K562 (cell line): ENCODE data around the gene SLC16A10. TPM values are rescaled to one million over a fixed set of nuclear protein-coding genes. Genes with fewer than 3 reads are reported as not detected.

Source experiments
- ATAC-seq: fragments of 200-7000 bp; cut with Tn5 transposase; 3 replicates; pipeline ENCODE4 v1.9.1; 2020; ENCODE audit warnings: moderate library complexity
- BruUV-seq: library from RNA; stranded (reverse); fragments of 400-500 nt; replicated peaks from 2 replicates; lab custom pipeline; 2021; lab: Mats Ljungman, UMichigan
- CTCF ChIA-PET: fragments of 300-600 bp; formaldehyde crosslinking; extraction: SDS; loops from one replicate; lab custom pipeline; 2021; ENCODE audit warnings: low intra/inter-chr PET ratio; lab: Yijun Ruan, JAX
- POLR2A ChIA-PET: fragments of 300-600, 350-650 bp; sonication (Branson Sonifier 250); formaldehyde crosslinking; extraction: SDS; loops from one replicate; lab custom pipeline; 2021; ENCODE audit warnings: antibody characterized with exemption, inconsistent platforms; lab: Yijun Ruan, JAX
- DNase-seq, 4 experiments: peaks; one replicate each; pipeline versions ENCODE4 v3.0.0 to v3.0.0-alpha.2; 2011 to 2018; ENCODE audit warnings: low spot score in 3 of 4, mixed read lengths in 3 of 4; ENCODE audit errors: extremely low read depth in 1 of 4
- FAIRE-seq: peaks from 2 replicates; lab custom pipeline; 2011; peaks lifted over from hg19 to GRCh38; lab: Jason Lieb, UNC
- H2AFZ ChIP-seq: 2 replicates; pipeline ENCODE4 v1.6.0; 2011; ENCODE audit warnings: low read depth, low read length, control low read depth, inconsistent platforms
- H3K27ac ChIP-seq: fragments of 200-600 bp; 3 replicates; pipeline ENCODE4 v1.8.0; 2011; ENCODE audit warnings: low read depth, mild to moderate bottlenecking, control low read depth, inconsistent platforms, low read length, moderate library complexity, mixed read lengths; ENCODE audit errors: extremely low read depth
- H3K27me3 ChIP-seq, 2 experiments: fragments of 300-600 bp in 1 of 2; 2 replicates in 1 of 2; 3 replicates in 1 of 2; pipeline versions ENCODE4 v1.6.0 to v1.8.0; 2011; ENCODE audit warnings: inconsistent platforms in 2 of 2, low read length in 2 of 2, mild to moderate bottlenecking in 1 of 2, mixed read lengths in 1 of 2, moderate library complexity in 1 of 2; ENCODE audit not compliant: control insufficient read depth in 2 of 2, insufficient read depth in 2 of 2
- H3K36me3 ChIP-seq: fragments of 300-600 bp; 3 replicates; pipeline ENCODE4 v1.8.0; 2011; ENCODE audit warnings: mild to moderate bottlenecking, low read length, inconsistent platforms; ENCODE audit not compliant: control insufficient read depth, insufficient read depth
- H3K4me1 ChIP-seq, 2 experiments: fragments of 200-600 bp in 1 of 2; replicated peaks in 1 of 2; 2 replicates in 1 of 2; 3 replicates in 1 of 2; pipeline versions ENCODE4 v1.5.1 to v1.8.0; 2011; ENCODE audit warnings: inconsistent platforms in 2 of 2, low read length in 2 of 2, mild to moderate bottlenecking in 1 of 2, mixed read lengths in 1 of 2, moderate library complexity in 1 of 2; ENCODE audit not compliant: control insufficient read depth in 2 of 2, insufficient read depth in 2 of 2
- H3K4me2 ChIP-seq: 2 replicates; pipeline ENCODE4 v1.6.1; 2011; ENCODE audit warnings: low read length, control low read depth, inconsistent platforms, mixed read lengths; ENCODE audit not compliant: insufficient read depth
- H3K4me3 ChIP-seq: fragments of 200-600 bp; sonication (generic), shearing (Covaris generic); 2 replicates; pipeline ENCODE4 v1.5.1; 2016; ENCODE audit warnings: control low read depth, inconsistent platforms
- H3K79me2 ChIP-seq: fragments of 200-600 bp; 3 replicates; pipeline ENCODE4 v1.8.0; 2011; ENCODE audit warnings: low read length, inconsistent platforms; ENCODE audit not compliant: control insufficient read depth, insufficient read depth
- H3K9ac ChIP-seq, 2 experiments: 2 replicates each; pipeline versions ENCODE4 v1.6.0 to v1.6.1; 2011; ENCODE audit warnings: low read depth in 2 of 2, low read length in 2 of 2, control low read depth in 1 of 2, inconsistent platforms in 1 of 2, mild to moderate bottlenecking in 1 of 2, mixed read lengths in 1 of 2; ENCODE audit not compliant: insufficient read depth in 1 of 2
- H3K9me1 ChIP-seq: one replicate; pipeline ENCODE4 v1.6.0; 2011; ENCODE audit warnings: inconsistent platforms, mild to moderate bottlenecking, low read length, moderate library complexity; ENCODE audit not compliant: control insufficient read depth, insufficient read depth
- H3K9me3 ChIP-seq: replicated peaks from 2 replicates; pipeline ENCODE4 v1.5.1; 2011; ENCODE audit warnings: low read depth, low read length, inconsistent platforms; ENCODE audit not compliant: control insufficient read depth, insufficient read depth
- H4K20me1 ChIP-seq: replicated peaks from 2 replicates; pipeline ENCODE4 v1.6.1; 2011; ENCODE audit warnings: low read length, inconsistent platforms, mixed read lengths; ENCODE audit not compliant: control insufficient read depth, insufficient read depth
- CBX3 ChIP-seq, 2 experiments: IDR thresholded peaks; 1 replicate in 1 of 2; 2 replicates in 1 of 2; pipeline ENCODE4 v1.6.1; 2012; ENCODE audit warnings: inconsistent platforms in 2 of 2, low read length in 2 of 2, borderline replicate concordance in 1 of 2, control low read depth in 1 of 2
- CREBBP ChIP-seq: IDR thresholded peaks from one replicate; pipeline ENCODE4 v1.6.1; 2012; ENCODE audit warnings: low read depth, mild to moderate bottlenecking, control low read depth, inconsistent platforms, low read length
- FOXK1 ChIP-seq: sonication (generic); formaldehyde crosslinking; IDR thresholded peaks from 2 replicates; pipeline ENCODE4 v1.8.0; 2022; ENCODE audit warnings: missing genetic modification reagents, mild to moderate bottlenecking, borderline replicate concordance
- GABPB2 ChIP-seq: fragments of 250-450 bp; sonication (Bioruptor Pico); conservative IDR thresholded peaks from 2 replicates; pipeline ENCODE4 v1.5.1; 2021; ENCODE audit warnings: mild to moderate bottlenecking
- GTF2F1 ChIP-seq: IDR thresholded peaks from 2 replicates; pipeline ENCODE4 v1.6.1; 2011; ENCODE audit warnings: low read depth, low read length, improper control_type of control experiment
- MAZ ChIP-seq, 2 experiments: fragments of 450-650 bp in 1 of 2; sonication (generic) in 1 of 2; formaldehyde crosslinking; IDR thresholded peaks in 1 of 2; conservative IDR thresholded peaks in 1 of 2; 2 replicates each; pipeline versions ENCODE4 v1.4.0 to v1.5.0; 2020; ENCODE audit warnings: mild to moderate bottlenecking in 1 of 2, missing genetic modification reagents in 1 of 2
- MYNN ChIP-seq, 2 experiments: sonication (generic); formaldehyde crosslinking in 1 of 2; IDR thresholded peaks; 2 replicates each; pipeline versions ENCODE4 v1.5.0 to v1.6.1; 2016 to 2020; ENCODE audit warnings: antibody characterized with exemption in 1 of 2, missing genetic modification reagents in 1 of 2
- NFE2 ChIP-seq: IDR thresholded peaks from 2 replicates; pipeline ENCODE4 v1.6.1; 2014; ENCODE audit warnings: antibody characterized with exemption, low read depth
- RBM15 ChIP-seq: fragments of 200-400 bp; formaldehyde crosslinking; IDR thresholded peaks from 2 replicates; pipeline ENCODE4 v1.6.1; 2018; ENCODE audit warnings: mild to moderate bottlenecking, low read length, moderate library complexity; ENCODE audit not compliant: insufficient read depth
- XRCC5 ChIP-seq: fragments of 200-400 bp; formaldehyde crosslinking; IDR thresholded peaks from 2 replicates; pipeline ENCODE4 v1.6.1; 2017; ENCODE audit warnings: low read depth, mild to moderate bottlenecking, low read length
- WGBS: fragments of 100-300 bp; shearing (Covaris generic); methylation state at CpG from one replicate; pipeline ENCODE4 v1.1.6; 2016; ENCODE audit warnings: low coverage, mixed read lengths; ENCODE audit not compliant: insufficient coverage; ENCODE audit errors: missing lambda C conversion rate; 5-methylcytosine and 5-hydroxymethylcytosine counted together
- in situ Hi-C: fragments of 300-500 bp; cut with MboI; formaldehyde crosslinking; loops from 4 replicates; pipeline ENCODE4 v1.15.0; 2018; ENCODE audit warnings: inconsistent platforms, mixed read lengths
- intact Hi-C: fragments of 100-400 bp; cut with micrococcal nuclease; formaldehyde crosslinking; loops from 2 replicates; pipeline ENCODE4 v1.14.2; 2022
- polyA plus RNA-seq, 8 experiments: library from polyadenylated mRNA; depleted of rRNA in 4 of 8; stranded (reverse) in 5 of 8; unstranded in 3 of 8; fragments of >200 nt; fragmentation: Nextera tagmentation in 2 of 8; fragmentation: Illumina TruSeq in 1 of 8; extraction: Ambion mirVana in 2 of 8; extraction: Trizol in 1 of 8; gene quantifications; 2 replicates each; pipeline versions ENCODE4 v1.2.1 to v1.2.3, GENCODE V29; 2011 to 2014; ENCODE audit warnings: inconsistent platforms in 1 of 8, missing spikeins in 1 of 8
- total RNA-seq, 7 experiments: library from RNA; depleted of rRNA in 6 of 7; stranded (reverse); fragments of >200 nt in 6 of 7; fragmentation: Illumina TruSeq in 2 of 7; extraction: Trizol in 2 of 7; gene quantifications; 2 replicates each; pipeline versions ENCODE4 v1.2.1 to v1.2.3, GENCODE V29; 2011 to 2021; ENCODE audit warnings: low replicate concordance in 1 of 7
- TF ChIP-seq, protein P1 (sequence below), 2 experiments: fragments of 450-650 bp; conservative IDR thresholded peaks; 2 replicates each; pipeline ENCODE4 v1.6.1; 2017; ENCODE audit warnings: mild to moderate bottlenecking in 2 of 2, moderate library complexity in 2 of 2
- TF ChIP-seq, protein P2 (sequence below): fragments of 250-450 bp; sonication (Bioruptor Pico); IDR thresholded peaks from 2 replicates; pipeline ENCODE4 v1.5.1; 2021; ENCODE audit warnings: mild to moderate bottlenecking
- TF ChIP-seq, protein P3 (sequence below), 2 experiments: fragments of 250-450 bp in 1 of 2; fragments of 450-650 bp in 1 of 2; sonication (Bioruptor Pico) in 1 of 2; IDR thresholded peaks; 2 replicates each; pipeline versions ENCODE4 v1.6.1 to v1.8.0; 2016 to 2021; ENCODE audit warnings: mild to moderate bottlenecking in 2 of 2, moderate library complexity in 2 of 2, missing compliant biosample characterization in 1 of 2, missing genetic modification characterization in 1 of 2

The SLC16A10 gene
- total and polyA plus RNA-seq, 9 of the 15 experiments (the other 6 are each of a cell fraction or from before 2014, with no cell fraction given): 0.02 to 0.54 (median 0.24) TPM; not detected in 4

DNA sequence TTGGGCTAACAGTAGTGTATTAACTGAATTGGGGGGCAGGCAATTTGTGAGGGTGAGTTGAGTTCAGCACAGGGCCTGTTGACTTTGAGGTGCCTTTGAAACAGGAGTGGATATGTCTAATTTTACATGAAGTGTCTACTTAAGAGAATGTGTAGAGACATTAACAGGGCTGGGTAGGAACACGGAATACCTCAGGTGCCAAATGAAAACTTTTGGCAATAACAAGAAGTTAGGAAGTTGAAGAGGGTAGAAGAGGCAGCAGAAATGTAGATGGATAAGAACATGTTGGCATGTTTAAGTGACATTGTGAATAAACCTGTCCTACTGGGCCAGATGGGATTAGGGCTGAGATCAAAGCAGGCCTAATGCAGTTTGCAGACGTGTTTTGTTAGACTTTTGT is 117.0 kb downstream of the SLC16A10 start (continued):
- TF ChIP-seq, protein P1, sequence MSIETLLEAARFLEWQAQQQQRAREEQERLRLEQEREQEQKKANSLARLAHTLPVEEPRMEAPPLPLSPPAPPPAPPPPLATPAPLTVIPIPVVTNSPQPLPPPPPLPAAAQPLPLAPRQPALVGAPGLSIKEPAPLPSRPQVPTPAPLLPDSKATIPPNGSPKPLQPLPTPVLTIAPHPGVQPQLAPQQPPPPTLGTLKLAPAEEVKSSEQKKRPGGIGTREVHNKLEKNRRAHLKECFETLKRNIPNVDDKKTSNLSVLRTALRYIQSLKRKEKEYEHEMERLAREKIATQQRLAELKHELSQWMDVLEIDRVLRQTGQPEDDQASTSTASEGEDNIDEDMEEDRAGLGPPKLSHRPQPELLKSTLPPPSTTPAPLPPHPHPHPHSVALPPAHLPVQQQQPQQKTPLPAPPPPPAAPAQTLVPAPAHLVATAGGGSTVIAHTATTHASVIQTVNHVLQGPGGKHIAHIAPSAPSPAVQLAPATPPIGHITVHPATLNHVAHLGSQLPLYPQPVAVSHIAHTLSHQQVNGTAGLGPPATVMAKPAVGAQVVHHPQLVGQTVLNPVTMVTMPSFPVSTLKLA (conservative IDR thresholded peaks at IDR 0.05): no peak
- no peak for TF ChIP-seq GTF2F1
- no peak for TF ChIP-seq XRCC5

DNA sequence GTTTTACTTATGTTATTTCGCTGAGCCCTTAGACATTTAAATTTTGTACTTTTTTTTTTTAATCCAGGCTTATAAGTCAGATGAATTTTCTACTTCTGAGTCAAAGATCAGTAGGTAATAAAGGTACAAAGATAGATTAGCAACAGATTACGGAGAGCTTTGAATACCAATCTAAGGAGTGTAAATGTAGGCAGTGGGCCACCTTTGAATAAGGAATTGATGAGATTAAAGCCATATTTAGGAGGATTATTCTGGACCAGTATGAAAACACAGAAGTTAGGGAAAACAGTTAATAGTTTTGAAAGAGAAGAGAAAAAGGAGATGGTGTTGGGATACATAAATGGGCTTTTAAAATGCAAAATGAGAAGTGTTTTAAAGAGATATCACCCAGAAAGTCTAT is 117.6 kb downstream of the SLC16A10 start:
- 0 out of 2 replicates have a peak, but pooled peaks cover 4% of the 10 kb centered on the region for H4K20me1 ChIP-seq
- no peaks in the 10 kb centered on the region for H3K9me1 ChIP-seq
- no peak overlapping the region for H3K27ac ChIP-seq
- DNase-seq: no peak
- ChIA-PET CTCF (no interaction called here), POLR2A (no interaction called here)
- no peaks in the 10 kb centered on the region for H3K4me1 ChIP-seq
- H3K9ac ChIP-seq: no peak overlapping the region
- intact Hi-C loops: no loop called here
- H3K36me3 ChIP-seq: no peaks in the 10 kb centered on the region
- no TSS peak for BruUV-seq
- no peaks in the 10 kb centered on the region for H3K9me3 ChIP-seq
- no peak overlapping the region for H3K4me2 ChIP-seq
- no peak for FAIRE-seq
- peaks cover 5 to 10% of the 10 kb centered on the region in 2 experiments; a peak in 4 of 5 replicates for H3K27me3 ChIP-seq
- in situ Hi-C loops: no loop called here
- H2AFZ ChIP-seq: no peak overlapping the region
- no peak for ATAC-seq
- H3K79me2 ChIP-seq: no peaks in the 10 kb centered on the region
- no peak overlapping the region for H3K4me3 ChIP-seq
- WGBS: 7% methylated on average over 2 of the region's 2 CpGs
- TF ChIP-seq GABPB2 (CRISPR knock-in tag) (no peak), CREBBP (no peak), RBM15 (no peak), FOXK1 (CRISPR knock-in tag) (no peak), MYNN (IDR thresholded peaks at IDR 0.05) (no peak), MYNN (CRISPR knock-in tag; IDR thresholded peaks at IDR 0.05) (no peak), NFE2 (no peak), MAZ (CRISPR knock-in tag; conservative IDR thresholded peaks at IDR 0.05 in 1 of 2, IDR thresholded peaks at IDR 0.05 in 1 of 2) (no peak), CBX3 (IDR thresholded peaks at IDR 0.05; ENCODE audit: borderline replicate concordance in 1 of 2, low read length in 2 of 2) (no peak)
- TF ChIP-seq, protein P2, sequence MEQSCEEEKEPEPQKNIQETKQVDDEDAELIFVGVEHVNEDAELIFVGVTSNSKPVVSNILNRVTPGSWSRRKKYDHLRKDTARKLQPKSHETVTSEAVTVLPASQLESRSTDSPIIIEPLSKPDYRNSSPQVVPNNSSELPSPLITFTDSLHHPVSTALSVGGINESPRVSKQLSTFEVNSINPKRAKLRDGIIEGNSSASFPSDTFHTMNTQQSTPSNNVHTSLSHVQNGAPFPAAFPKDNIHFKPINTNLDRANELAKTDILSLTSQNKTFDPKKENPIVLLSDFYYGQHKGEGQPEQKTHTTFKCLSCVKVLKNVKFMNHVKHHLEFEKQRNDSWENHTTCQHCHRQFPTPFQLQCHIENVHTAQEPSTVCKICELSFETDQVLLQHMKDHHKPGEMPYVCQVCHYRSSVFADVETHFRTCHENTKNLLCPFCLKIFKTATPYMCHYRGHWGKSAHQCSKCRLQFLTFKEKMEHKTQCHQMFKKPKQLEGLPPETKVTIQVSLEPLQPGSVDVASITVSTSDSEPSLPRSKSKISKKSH (CRISPR knock-in tag): no peak
- TF ChIP-seq, protein P3, sequence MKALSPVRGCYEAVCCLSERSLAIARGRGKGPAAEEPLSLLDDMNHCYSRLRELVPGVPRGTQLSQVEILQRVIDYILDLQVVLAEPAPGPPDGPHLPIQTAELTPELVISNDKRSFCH (CRISPR knock-in tag; IDR thresholded peaks at IDR 0.05): no peak
- TF ChIP-seq, protein P3 (tag; IDR thresholded peaks at IDR 0.05): no peak
